HepG2 (cell line): ENCODE results near the gene ONECUT1. TPM values are rescaled to one million over a fixed set of nuclear protein-coding genes. Genes with fewer than 3 reads are reported as not detected.

Experiments used
- AKAP8 ChIP-seq: sonication (generic); formaldehyde crosslinking; IDR thresholded peaks from 2 replicates; pipeline ENCODE4 v1.5.1; 2020; ENCODE audit warnings: mild to moderate bottlenecking, missing genetic modification reagents
- ARNT2 ChIP-seq: sonication (generic); formaldehyde crosslinking; IDR thresholded peaks from 2 replicates; pipeline ENCODE4 v1.8.0; 2022; ENCODE audit warnings: mild to moderate bottlenecking, low read depth, missing genetic modification reagents, moderate library complexity
- BRD4 ChIP-seq: sonication (generic); formaldehyde crosslinking; IDR thresholded peaks from 2 replicates; pipeline ENCODE4 v1.4.0; 2020; ENCODE audit warnings: missing genetic modification reagents
- EED ChIP-seq: sonication (generic); formaldehyde crosslinking; IDR thresholded peaks from 2 replicates; pipeline ENCODE4 v1.5.0; 2020; ENCODE audit warnings: mild to moderate bottlenecking, missing genetic modification reagents
- MIER3 ChIP-seq: IDR thresholded peaks from 2 replicates; pipeline ENCODE4 v1.6.1; 2016; ENCODE audit warnings: missing compliant biosample characterization, borderline replicate concordance
- MTA3 ChIP-seq: sonication (generic); formaldehyde crosslinking; IDR thresholded peaks from 2 replicates; pipeline ENCODE4 v1.4.0; 2020; ENCODE audit warnings: missing genetic modification reagents
- SNRNP70 ChIP-seq: fragments of 200-400 bp; formaldehyde crosslinking; IDR thresholded peaks from 2 replicates; pipeline ENCODE4 v1.6.1; 2017; ENCODE audit warnings: mild to moderate bottlenecking, low read depth, low read length, moderate library complexity
- TP53 ChIP-seq: sonication (generic); formaldehyde crosslinking; conservative IDR thresholded peaks from 2 replicates; pipeline ENCODE4 v1.4.0; 2020; ENCODE audit warnings: missing genetic modification reagents
- WIZ ChIP-seq: sonication (generic); formaldehyde crosslinking; IDR thresholded peaks from 2 replicates; pipeline ENCODE4 v1.5.1; 2020; ENCODE audit warnings: mild to moderate bottlenecking, missing genetic modification reagents
- XRCC5 ChIP-seq: fragments of 200-400 bp; formaldehyde crosslinking; optimal IDR thresholded peaks from 2 replicates; pipeline ENCODE3; 2017; ENCODE audit warnings: mild to moderate bottlenecking, low read length
- ZBTB7A ChIP-seq: sonication (generic); formaldehyde crosslinking; IDR thresholded peaks from 2 replicates; pipeline ENCODE4 v1.8.0; 2022; ENCODE audit warnings: mild to moderate bottlenecking, missing genetic modification reagents
- ZFAT ChIP-seq: sonication (generic); formaldehyde crosslinking; conservative IDR thresholded peaks from 2 replicates; pipeline ENCODE4 v1.8.1; 2023; ENCODE audit warnings: missing genetic modification reagents, inconsistent platforms
- ZFP36L2 ChIP-seq: sonication (generic); formaldehyde crosslinking; IDR thresholded peaks from 2 replicates; pipeline ENCODE4 v1.4.0; 2020; ENCODE audit warnings: missing genetic modification reagents
- ZIK1 ChIP-seq: sonication (generic); formaldehyde crosslinking; IDR thresholded peaks from 2 replicates; pipeline ENCODE4 v1.5.0; 2020; ENCODE audit warnings: mild to moderate bottlenecking, low read depth, missing genetic modification reagents, borderline replicate concordance
- ZNF225 ChIP-seq: sonication (generic); formaldehyde crosslinking; IDR thresholded peaks from 2 replicates; pipeline ENCODE4 v1.4.0; 2020; ENCODE audit warnings: mild to moderate bottlenecking, missing genetic modification reagents
- ZNF24 ChIP-seq: fragments of 450-650 bp; IDR thresholded peaks from 2 replicates; pipeline ENCODE4 v1.6.1; 2017; ENCODE audit warnings: antibody characterized with exemption, mild to moderate bottlenecking
- ZNF598 ChIP-seq: sonication (generic); formaldehyde crosslinking; IDR thresholded peaks from 2 replicates; pipeline ENCODE4 v1.5.1; 2020; ENCODE audit warnings: mild to moderate bottlenecking, missing genetic modification reagents, borderline replicate concordance
- polyA plus RNA-seq, 8 experiments: library from polyadenylated mRNA; depleted of rRNA in 3 of 8; stranded (reverse) in 7 of 8; unstranded in 1 of 8; fragments of >200 nt; fragmentation: Illumina TruSeq in 4 of 8; extraction: Trizol in 4 of 8; gene quantifications; 2 replicates each; pipeline versions ENCODE4 v1.2.1 to v1.2.3, GENCODE V29; 2011 to 2016; ENCODE audit warnings: low read depth in 4 of 8, missing spikeins in 1 of 8, mixed read lengths in 1 of 8; ENCODE audit not compliant: insufficient read depth in 1 of 8
- total RNA-seq, 5 experiments: library from RNA; depleted of rRNA; stranded (reverse); fragments of >200 nt; fragmentation: Illumina TruSeq; extraction: Trizol; gene quantifications; 2 replicates each; pipeline ENCODE4 v1.2.3, GENCODE V29; 2016; ENCODE audit warnings: low read depth in 1 of 5
- TF ChIP-seq, protein P1 (sequence below): IDR thresholded peaks from 2 replicates; pipeline ENCODE4 v1.6.1; 2016; ENCODE audit warnings: missing genetic modification reagents, missing compliant biosample characterization
- TF ChIP-seq, protein P2 (sequence below): IDR thresholded peaks from 2 replicates; pipeline ENCODE4 v1.6.1; 2016; ENCODE audit warnings: low read depth, control low read depth
- TF ChIP-seq, protein P3 (sequence below): sonication (generic); formaldehyde crosslinking; conservative IDR thresholded peaks from 2 replicates; pipeline ENCODE4 v1.4.0; 2020; ENCODE audit warnings: missing genetic modification reagents
- TF ChIP-seq, protein P4 (sequence below): sonication (generic); formaldehyde crosslinking; IDR thresholded peaks from 2 replicates; pipeline ENCODE4 v1.5.1; 2020; ENCODE audit warnings: mild to moderate bottlenecking, missing genetic modification reagents, moderate library complexity
- TF ChIP-seq, protein P5 (sequence below): sonication (generic); formaldehyde crosslinking; IDR thresholded peaks from 2 replicates; pipeline ENCODE4 v1.4.0; 2020; ENCODE audit warnings: missing genetic modification reagents
- TF ChIP-seq, protein P6 (sequence below): sonication (generic); formaldehyde crosslinking; IDR thresholded peaks from 2 replicates; pipeline ENCODE4 v1.4.0; 2020; ENCODE audit warnings: mild to moderate bottlenecking, missing genetic modification reagents

ONECUT1 gene
- total and polyA plus RNA-seq, 2 of the 13 experiments (the other 11 are each of a cell fraction or from before 2014, with no cell fraction given): 3.5 to 9.1 TPM

DNA sequence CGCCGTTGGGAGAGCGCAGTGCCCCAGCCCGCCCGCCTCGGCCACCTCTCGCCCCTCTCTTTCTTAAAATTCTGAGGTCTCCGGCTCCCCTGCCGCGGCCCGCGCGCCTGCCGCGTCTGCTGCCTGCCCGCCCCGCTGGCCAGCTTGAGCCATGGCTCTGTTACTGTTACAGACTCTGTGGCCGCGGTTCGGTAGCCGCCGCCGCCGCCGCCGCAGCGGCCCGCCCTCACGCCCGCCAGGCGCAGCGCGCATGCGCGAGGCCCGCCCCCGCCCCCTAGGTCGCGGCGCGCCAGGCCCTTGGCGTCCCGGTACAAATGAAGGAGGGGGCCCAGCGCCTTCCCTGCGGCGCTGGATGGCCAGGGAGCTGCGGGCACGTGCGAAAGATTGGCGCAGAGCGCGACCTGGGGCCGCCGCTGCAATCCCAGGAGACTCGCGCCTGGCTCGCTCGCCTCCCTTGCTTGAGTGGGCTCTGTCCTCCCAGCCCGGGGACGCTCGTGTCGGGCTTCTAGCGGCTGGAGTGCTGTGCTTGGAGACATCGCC is at the start of gene ONECUT1 (continued):
- TF ChIP-seq ZNF24 (no peak), ZBTB7A (CRISPR knock-in tag) (no peak), XRCC5 (no peak), SNRNP70 (no peak), ZNF225 (peak; percentile 66; the same call in 1 of the 2 replicates), ARNT2 (CRISPR knock-in tag) (no peak), BRD4 (CRISPR knock-in tag) (no peak), ZIK1 (CRISPR knock-in tag) (peak; percentile 88; the same call in 1 of the 2 replicates), WIZ (CRISPR knock-in tag) (no peak), MIER3 (CRISPR knock-in tag) (no peak), TP53 (CRISPR knock-in tag) (no peak), EED (CRISPR knock-in tag) (peak; percentile 71; the same call in 1 of the 2 replicates), ZNF598 (CRISPR knock-in tag) (0 out of 2 replicates have a peak, but pooled peaks have one; percentile 25), ZFAT (CRISPR knock-in tag) (no peak), AKAP8 (CRISPR knock-in tag) (no peak), ZFP36L2 (CRISPR knock-in tag) (no peak), MTA3 (no peak)
- TF ChIP-seq, protein P1, sequence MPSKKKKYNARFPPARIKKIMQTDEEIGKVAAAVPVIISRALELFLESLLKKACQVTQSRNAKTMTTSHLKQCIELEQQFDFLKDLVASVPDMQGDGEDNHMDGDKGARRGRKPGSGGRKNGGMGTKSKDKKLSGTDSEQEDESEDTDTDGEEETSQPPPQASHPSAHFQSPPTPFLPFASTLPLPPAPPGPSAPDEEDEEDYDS: no peak
- TF ChIP-seq, protein P2, sequence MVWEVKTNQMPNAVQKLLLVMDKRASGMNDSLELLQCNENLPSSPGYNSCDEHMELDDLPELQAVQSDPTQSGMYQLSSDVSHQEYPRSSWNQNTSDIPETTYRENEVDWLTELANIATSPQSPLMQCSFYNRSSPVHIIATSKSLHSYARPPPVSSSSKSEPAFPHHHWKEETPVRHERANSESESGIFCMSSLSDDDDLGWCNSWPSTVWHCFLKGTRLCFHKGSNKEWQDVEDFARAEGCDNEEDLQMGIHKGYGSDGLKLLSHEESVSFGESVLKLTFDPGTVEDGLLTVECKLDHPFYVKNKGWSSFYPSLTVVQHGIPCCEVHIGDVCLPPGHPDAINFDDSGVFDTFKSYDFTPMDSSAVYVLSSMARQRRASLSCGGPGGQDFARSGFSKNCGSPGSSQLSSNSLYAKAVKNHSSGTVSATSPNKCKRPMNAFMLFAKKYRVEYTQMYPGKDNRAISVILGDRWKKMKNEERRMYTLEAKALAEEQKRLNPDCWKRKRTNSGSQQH (CRISPR knock-in tag): no peak
- TF ChIP-seq, protein P3, sequence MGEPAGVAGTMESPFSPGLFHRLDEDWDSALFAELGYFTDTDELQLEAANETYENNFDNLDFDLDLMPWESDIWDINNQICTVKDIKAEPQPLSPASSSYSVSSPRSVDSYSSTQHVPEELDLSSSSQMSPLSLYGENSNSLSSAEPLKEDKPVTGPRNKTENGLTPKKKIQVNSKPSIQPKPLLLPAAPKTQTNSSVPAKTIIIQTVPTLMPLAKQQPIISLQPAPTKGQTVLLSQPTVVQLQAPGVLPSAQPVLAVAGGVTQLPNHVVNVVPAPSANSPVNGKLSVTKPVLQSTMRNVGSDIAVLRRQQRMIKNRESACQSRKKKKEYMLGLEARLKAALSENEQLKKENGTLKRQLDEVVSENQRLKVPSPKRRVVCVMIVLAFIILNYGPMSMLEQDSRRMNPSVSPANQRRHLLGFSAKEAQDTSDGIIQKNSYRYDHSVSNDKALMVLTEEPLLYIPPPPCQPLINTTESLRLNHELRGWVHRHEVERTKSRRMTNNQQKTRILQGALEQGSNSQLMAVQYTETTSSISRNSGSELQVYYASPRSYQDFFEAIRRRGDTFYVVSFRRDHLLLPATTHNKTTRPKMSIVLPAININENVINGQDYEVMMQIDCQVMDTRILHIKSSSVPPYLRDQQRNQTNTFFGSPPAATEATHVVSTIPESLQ: no peak
- TF ChIP-seq, protein P4, sequence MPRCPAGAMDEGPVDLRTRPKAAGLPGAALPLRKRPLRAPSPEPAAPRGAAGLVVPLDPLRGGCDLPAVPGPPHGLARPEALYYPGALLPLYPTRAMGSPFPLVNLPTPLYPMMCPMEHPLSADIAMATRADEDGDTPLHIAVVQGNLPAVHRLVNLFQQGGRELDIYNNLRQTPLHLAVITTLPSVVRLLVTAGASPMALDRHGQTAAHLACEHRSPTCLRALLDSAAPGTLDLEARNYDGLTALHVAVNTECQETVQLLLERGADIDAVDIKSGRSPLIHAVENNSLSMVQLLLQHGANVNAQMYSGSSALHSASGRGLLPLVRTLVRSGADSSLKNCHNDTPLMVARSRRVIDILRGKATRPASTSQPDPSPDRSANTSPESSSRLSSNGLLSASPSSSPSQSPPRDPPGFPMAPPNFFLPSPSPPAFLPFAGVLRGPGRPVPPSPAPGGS (CRISPR knock-in tag): peak; percentile 60
- TF ChIP-seq, protein P5, sequence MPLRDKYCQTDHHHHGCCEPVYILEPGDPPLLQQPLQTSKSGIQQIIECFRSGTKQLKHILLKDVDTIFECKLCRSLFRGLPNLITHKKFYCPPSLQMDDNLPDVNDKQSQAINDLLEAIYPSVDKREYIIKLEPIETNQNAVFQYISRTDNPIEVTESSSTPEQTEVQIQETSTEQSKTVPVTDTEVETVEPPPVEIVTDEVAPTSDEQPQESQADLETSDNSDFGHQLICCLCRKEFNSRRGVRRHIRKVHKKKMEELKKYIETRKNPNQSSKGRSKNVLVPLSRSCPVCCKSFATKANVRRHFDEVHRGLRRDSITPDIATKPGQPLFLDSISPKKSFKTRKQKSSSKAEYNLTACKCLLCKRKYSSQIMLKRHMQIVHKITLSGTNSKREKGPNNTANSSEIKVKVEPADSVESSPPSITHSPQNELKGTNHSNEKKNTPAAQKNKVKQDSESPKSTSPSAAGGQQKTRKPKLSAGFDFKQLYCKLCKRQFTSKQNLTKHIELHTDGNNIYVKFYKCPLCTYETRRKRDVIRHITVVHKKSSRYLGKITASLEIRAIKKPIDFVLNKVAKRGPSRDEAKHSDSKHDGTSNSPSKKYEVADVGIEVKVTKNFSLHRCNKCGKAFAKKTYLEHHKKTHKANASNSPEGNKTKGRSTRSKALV (CRISPR knock-in tag): peak; percentile 55; the same call in 1 of the 2 replicates
- TF ChIP-seq, protein P6, sequence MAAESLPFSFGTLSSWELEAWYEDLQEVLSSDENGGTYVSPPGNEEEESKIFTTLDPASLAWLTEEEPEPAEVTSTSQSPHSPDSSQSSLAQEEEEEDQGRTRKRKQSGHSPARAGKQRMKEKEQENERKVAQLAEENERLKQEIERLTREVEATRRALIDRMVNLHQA (CRISPR knock-in tag): no peak
